Vagina (tissue), 2 donors: ENCODE data around the gene PPM1M. TPM values are rescaled to one million over a fixed set of nuclear protein-coding genes. Genes with fewer than 3 reads are reported as not detected.
A peak's percentile ranks its signal among the peaks of the same experiment; 100 is the strongest.
"Not testable (repeated sequence)": the region's sequence is repeated elsewhere in the genome, so short reads cannot be mapped to it uniquely, and the experiment has no call there.

Source experiments
- DNase-seq, 2 donors: peaks; one replicate each; pipeline ENCODE4 v3.0.0-alpha.2; 2017; ENCODE audit errors: extremely low spot score in 2 of 2
- H3K27ac ChIP-seq: fragments of 200-600 bp; sonication (generic); one replicate; pipeline ENCODE4 v1.5.1; 2019
- H3K27me3 ChIP-seq: fragments of 200-600 bp; sonication (generic); one replicate; pipeline ENCODE4 v1.5.1; 2019
- H3K36me3 ChIP-seq, 2 donors: fragments of 200-600 bp; sonication (generic); one replicate each; pipeline ENCODE4 v1.5.1; 2017 to 2019
- H3K4me1 ChIP-seq: fragments of 200-600 bp; sonication (generic); one replicate; pipeline ENCODE4 v1.5.1; 2019
- H3K4me3 ChIP-seq, 2 donors: fragments of 200-600 bp; sonication (generic); 1 replicate in 1 of 2; 2 replicates in 1 of 2; pipeline ENCODE4 v1.5.1; 2016 to 2019
- H3K9me3 ChIP-seq: fragments of 200-600 bp; sonication (generic); one replicate; pipeline ENCODE4 v1.5.1; 2019
- CTCF ChIP-seq, 3 experiments: fragments of 450-650 bp in 2 of 3; fragments of 200-600 bp in 1 of 3; sonication (generic) in 1 of 3; IDR thresholded peaks; one replicate each; pipeline ENCODE4 v1.5.1; 2017 to 2019; ENCODE audit warnings: antibody characterized with exemption in 3 of 3, mild to moderate bottlenecking in 2 of 3, moderate library complexity in 2 of 3
- POLR2A ChIP-seq, 2 donors: fragments of 450-650 bp; IDR thresholded peaks; one replicate each; pipeline ENCODE4 v1.6.1; 2017; ENCODE audit warnings: antibody characterized with exemption in 2 of 2, mild to moderate bottlenecking in 2 of 2, moderate library complexity in 2 of 2
- POLR2AphosphoS5 ChIP-seq, 2 donors: sonication (generic); formaldehyde crosslinking; IDR thresholded peaks; one replicate each; pipeline ENCODE4 v1.9.0; 2017; ENCODE audit warnings: antibody characterized with exemption in 2 of 2, mild to moderate bottlenecking in 2 of 2, low read depth in 1 of 2; ENCODE audit not compliant: insufficient read depth in 1 of 2
- intact Hi-C: fragments of 100-400 bp; cut with DNase I; formaldehyde crosslinking; loops from one replicate; pipeline ENCODE4 v1.15.1; 2023
- total RNA-seq: library from RNA; depleted of rRNA; stranded (reverse); fragments of >200 nt; gene quantifications from one replicate; pipeline ENCODE4 v1.2.3, GENCODE V29; 2016

Gene PPM1M
- total RNA-seq, 1 donor from 2014 or later: 25.0 TPM

GRCh38 chr3:52280050-52280461, 34.5 kb downstream of the PPM1M start:
- Histone ChIP-seq H3K4me3 (no peak overlapping the region), H3K4me1 (peaks cover 35% of the 10 kb centered on the region), H3K36me3 (no peaks in the 10 kb centered on the region), H3K9me3 (no peaks in the 10 kb centered on the region), H3K27ac (peak overlapping the region; percentile 96), H3K27me3 (no peaks in the 10 kb centered on the region)
- intact Hi-C loops: no loop called here
- TF ChIP-seq POLR2A (IDR thresholded peaks at IDR 0.05): no peak
- TF ChIP-seq POLR2AphosphoS5 (IDR thresholded peaks at IDR 0.05; ENCODE audit: insufficient read depth in 1 of 2, low read depth in 1 of 2): peak in 1 of 2 donors; percentile 12
- DNase-seq: no peak

GRCh38 chr3:52281981-52282801, 36.6 kb downstream of the PPM1M start:
- H3K27ac ChIP-seq: no peak overlapping the region
- TF ChIP-seq CTCF (IDR thresholded peaks at IDR 0.05) (no peak), POLR2AphosphoS5 (IDR thresholded peaks at IDR 0.05; ENCODE audit: insufficient read depth in 1 of 2, low read depth in 1 of 2) (no peak), POLR2A (IDR thresholded peaks at IDR 0.05) (no peak)
- H3K27me3 ChIP-seq: no peaks in the 10 kb centered on the region
- peaks cover 21% of the 10 kb centered on the region for H3K4me1 ChIP-seq
- H3K36me3 ChIP-seq: no peaks in the 10 kb centered on the region
- no peak for DNase-seq
- no peaks in the 10 kb centered on the region for H3K9me3 ChIP-seq
- no peak overlapping the region for H3K4me3 ChIP-seq
- intact Hi-C loops: no loop called here

- Histone ChIP-seq H3K27me3 (no peaks in the 10 kb centered on the region), H3K4me3 (no peak overlapping the region), H3K27ac (no peak overlapping the region), H3K4me1 (peaks cover 23% of the 10 kb centered on the region), H3K36me3 (no peaks in the 10 kb centered on the region), H3K9me3 (no peaks in the 10 kb centered on the region)
- intact Hi-C loops: no loop called here
- no peak for DNase-seq
- TF ChIP-seq POLR2A (IDR thresholded peaks at IDR 0.05): no peak
- no peak for TF ChIP-seq CTCF (IDR thresholded peaks at IDR 0.05)
- no peak for TF ChIP-seq POLR2AphosphoS5 (IDR thresholded peaks at IDR 0.05; ENCODE audit: insufficient read depth in 1 of 2, low read depth in 1 of 2)
These were observed 37.7 kb downstream of the PPM1M start for GRCh38 chr3:52283306-52283705.

GRCh38 chr3:52284051-52284450, 38.5 kb downstream of the PPM1M start:
- H3K4me3 ChIP-seq, H3K27me3 ChIP-seq, intact Hi-C loops, H3K9me3 ChIP-seq, DNase-seq, H3K36me3 ChIP-seq, H3K27ac ChIP-seq: not testable (repeated sequence)
- H3K4me1 ChIP-seq: peaks cover 28% of the 10 kb centered on the region

- Histone ChIP-seq H3K36me3 (peaks cover 0 to under 1% of the 10 kb centered on the region in 2 donors), H3K9me3 (no peaks in the 10 kb centered on the region), H3K27ac (peak overlapping the region; percentile 98), H3K4me3 (peak overlapping the region; percentile 77 to 89), H3K27me3 (no peaks in the 10 kb centered on the region), H3K4me1 (peaks cover 23% of the 10 kb centered on the region)
- intact Hi-C loops: loop anchor here (5.0 kb wide), 1 partner anchor 49 kb away; the partner anchor contains the start of gene TWF2
- DNase-seq: peak in 1 of 2 donors; percentile 81
- TF ChIP-seq POLR2AphosphoS5 (IDR thresholded peaks at IDR 0.05; ENCODE audit: insufficient read depth in 1 of 2, low read depth in 1 of 2): no peak
- TF ChIP-seq CTCF (IDR thresholded peaks at IDR 0.05): no peak
- no peak for TF ChIP-seq POLR2A (IDR thresholded peaks at IDR 0.05)
These were observed 41.2 kb downstream of the PPM1M start for GRCh38 chr3:52286777-52287110.

GRCh38 chr3:52288674-52289073, 43.1 kb downstream of the PPM1M start:
- no peaks in the 10 kb centered on the region for H3K27me3 ChIP-seq
- H3K9me3 ChIP-seq: no peaks in the 10 kb centered on the region
- H3K36me3 ChIP-seq: peaks cover 0 to 13% of the 10 kb centered on the region in 2 donors
- intact Hi-C loops: loop anchor here (5.0 kb wide), 1 partner anchor 51 kb away; the partner anchor contains the start of gene TWF2
- peak overlapping the region; percentile 77 to 89 for H3K4me3 ChIP-seq
- TF ChIP-seq POLR2A (IDR thresholded peaks at IDR 0.05) (no peak), CTCF (IDR thresholded peaks at IDR 0.05) (no peak), POLR2AphosphoS5 (IDR thresholded peaks at IDR 0.05; ENCODE audit: insufficient read depth in 1 of 2, low read depth in 1 of 2) (no peak)
- DNase-seq: no peak
- peaks cover 23% of the 10 kb centered on the region for H3K4me1 ChIP-seq
- no peak overlapping the region for H3K27ac ChIP-seq
